Measurements from ENCODE around the gene ZNF766.
"Not testable (repeated sequence)": the region's sequence is repeated elsewhere in the genome, so short reads cannot be mapped to it uniquely, and the experiment has no call there.

Gene ZNF766

DNA sequence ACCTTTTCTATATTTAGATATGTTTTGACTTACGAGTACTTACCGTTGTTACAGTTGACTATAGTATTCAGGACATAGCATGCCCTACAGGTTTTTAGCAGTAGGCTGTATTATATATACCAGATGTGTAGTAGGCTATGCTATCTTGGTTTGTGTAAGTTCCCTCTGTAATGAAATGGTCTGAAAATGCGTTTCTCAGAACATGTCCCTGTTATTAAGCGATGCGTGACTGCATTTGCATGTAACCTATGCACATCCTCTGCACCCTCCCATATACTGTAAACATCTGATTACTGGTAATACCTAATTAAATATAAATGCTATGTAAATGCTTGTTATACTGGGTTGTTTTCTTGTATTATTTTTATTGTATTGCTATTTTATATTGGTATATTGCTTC, 6.6 kb downstream of the ZNF766 start:
- DNase-seq (no peak), ATAC-seq (no peak)

DNA sequence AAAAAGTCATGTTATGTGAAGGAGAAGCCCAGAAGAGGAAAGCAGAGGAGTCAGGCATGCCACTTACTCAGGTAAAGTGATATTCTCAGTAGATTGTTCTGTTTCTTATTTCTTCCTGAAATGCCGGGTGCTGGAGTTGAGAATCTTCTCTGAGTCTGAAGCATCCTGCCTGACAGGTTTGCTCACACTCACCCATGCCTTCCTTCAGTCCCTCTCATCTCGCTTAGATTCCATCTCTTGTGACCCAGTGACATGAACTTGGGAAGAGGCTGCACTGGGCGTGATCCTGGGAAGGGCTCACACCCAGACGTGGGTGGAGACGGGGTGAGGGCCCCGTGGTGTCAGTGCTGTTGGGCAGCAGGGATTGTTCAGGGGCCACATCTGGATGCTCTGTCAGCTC, 8.1 kb downstream of the ZNF766 start:
- no peak for DNase-seq

DNA sequence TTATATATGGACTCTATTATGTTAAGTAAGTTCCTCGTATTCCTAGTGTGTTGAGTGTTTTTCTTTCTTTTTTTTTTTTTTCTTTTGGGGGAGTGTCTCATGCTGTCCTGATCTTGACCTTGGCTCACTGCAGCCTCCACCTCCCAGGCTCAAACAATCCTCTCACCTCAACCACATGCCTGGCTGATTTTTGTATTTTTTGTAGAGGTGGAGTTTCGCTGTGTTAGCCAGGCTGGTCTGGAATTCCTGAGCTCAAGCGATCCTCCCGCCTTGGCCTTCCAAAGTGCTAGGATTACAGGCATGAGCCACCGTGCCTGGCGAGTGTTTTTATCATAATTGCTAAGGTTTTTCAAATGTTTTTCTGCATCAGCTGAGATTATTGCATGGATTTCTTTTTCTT, 16.9 kb downstream of the ZNF766 start:
- DNase-seq (no peak), ATAC-seq (no peak)

More for the DNA sequence above, 8.1 kb downstream of the ZNF766 start:
- no peak for ATAC-seq

DNA sequence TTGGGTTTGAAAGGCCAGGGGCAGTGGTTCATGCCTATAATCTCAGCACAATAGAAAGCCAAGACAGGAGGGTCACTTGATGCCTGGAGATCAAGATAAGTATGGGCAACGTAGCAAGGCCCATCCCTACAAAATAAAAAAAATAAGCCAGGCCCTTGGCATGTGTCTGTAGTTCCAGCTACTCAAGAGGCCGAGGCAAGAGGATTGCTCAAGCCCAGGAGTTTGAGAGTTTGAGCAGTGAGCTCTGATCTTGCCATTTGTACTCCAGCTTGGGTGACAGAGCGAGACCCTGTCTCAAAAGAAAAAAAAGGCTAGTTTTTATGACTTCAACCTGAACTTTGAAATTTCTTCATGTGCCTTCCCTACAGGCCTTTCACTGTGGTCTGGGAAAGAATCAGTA, 22.4 kb downstream of the ZNF766 start:
- DNase-seq (no peak), ATAC-seq (no peak)

DNA sequence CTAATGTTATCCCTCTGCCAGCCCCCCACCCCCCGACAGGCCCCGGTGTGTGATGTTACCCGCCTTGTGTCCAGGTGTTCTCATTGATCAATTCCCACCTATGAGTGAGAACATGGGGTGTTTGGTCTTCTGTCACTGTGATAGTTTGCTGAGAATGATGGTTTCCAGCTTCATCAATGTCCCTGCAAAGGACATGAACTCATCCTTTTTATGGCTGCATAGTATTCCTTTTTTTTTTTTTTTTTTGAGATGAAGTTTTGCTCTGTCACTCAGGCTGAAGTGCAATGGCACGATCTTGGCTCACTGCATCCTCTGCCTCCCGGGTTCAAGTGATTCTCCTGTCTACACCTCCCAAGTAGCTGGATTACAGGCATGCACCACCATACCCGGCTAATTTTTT, 23.6 kb downstream of the ZNF766 start:
- ATAC-seq, DNase-seq: not testable (repeated sequence)

DNA sequence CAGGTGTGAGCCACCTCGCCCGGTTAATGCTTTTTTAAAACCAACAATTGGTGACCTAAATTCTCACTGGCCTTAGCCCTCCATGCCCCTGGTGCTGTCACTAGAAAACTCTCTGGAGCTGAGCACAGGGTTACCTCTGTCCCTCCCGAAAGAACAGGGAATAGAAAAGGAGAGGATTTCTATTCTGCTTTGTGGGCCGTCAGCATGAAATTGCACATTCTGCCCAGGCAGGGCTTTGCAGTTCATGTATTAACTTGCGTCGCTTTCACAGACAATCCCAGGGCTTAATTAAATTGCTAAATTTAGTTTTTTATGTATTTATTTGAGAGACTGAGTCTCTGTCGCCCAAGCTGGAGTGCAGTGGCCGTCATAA, 27.0 kb downstream of the ZNF766 start:
- ATAC-seq (no peak), DNase-seq (no peak)

DNA sequence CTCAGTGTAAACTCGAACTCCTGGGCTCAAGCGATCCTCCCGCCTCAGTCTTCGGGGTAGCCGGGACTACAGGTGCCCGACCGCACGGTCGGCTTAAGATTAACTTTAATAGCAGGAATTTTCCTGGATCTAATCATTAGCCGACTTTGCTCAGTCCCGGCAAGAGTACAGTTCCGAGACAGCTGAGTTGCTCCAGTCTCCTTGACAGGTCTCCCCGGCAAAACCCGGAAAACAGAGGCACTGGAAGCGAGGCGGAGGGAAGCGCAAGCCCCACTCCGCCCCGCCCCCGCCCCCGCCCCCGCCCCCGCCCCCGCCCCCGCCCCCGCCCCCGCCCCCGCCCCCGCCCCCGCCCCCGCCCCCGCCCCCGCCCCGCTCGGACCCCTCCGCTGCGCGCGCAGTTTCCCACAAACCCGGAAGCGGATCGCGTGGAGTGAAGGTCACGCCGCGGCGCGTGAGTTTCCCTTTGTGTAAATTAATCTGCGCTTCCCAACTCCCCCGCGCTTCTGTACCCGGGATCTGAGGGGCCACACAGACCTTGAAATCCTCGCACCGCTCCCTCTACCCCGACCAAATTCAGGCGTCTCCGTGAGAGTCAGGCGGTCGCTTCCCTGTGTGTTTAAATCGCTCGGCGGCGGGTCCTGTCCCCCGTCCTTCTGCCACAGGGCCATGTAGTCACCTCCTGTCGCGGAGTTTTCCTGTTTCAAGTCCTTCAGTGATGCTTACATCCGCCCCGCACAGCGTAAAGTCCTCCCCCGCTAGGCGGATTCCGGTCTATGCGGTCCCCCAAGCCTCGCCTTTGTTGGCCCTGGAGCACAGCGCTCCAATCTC, 27.6 kb downstream of the ZNF766 start, which contains the start of gene ZNF480:
Gene ZNF480, plus strand, starts transcription at position 397 of the 828 bp plus-strand sequence. CDS start 3,244 bp downstream, outside the sequence.
- DNase-seq (peak; percentile 78), ATAC-seq (peak; percentile 76)

DNA sequence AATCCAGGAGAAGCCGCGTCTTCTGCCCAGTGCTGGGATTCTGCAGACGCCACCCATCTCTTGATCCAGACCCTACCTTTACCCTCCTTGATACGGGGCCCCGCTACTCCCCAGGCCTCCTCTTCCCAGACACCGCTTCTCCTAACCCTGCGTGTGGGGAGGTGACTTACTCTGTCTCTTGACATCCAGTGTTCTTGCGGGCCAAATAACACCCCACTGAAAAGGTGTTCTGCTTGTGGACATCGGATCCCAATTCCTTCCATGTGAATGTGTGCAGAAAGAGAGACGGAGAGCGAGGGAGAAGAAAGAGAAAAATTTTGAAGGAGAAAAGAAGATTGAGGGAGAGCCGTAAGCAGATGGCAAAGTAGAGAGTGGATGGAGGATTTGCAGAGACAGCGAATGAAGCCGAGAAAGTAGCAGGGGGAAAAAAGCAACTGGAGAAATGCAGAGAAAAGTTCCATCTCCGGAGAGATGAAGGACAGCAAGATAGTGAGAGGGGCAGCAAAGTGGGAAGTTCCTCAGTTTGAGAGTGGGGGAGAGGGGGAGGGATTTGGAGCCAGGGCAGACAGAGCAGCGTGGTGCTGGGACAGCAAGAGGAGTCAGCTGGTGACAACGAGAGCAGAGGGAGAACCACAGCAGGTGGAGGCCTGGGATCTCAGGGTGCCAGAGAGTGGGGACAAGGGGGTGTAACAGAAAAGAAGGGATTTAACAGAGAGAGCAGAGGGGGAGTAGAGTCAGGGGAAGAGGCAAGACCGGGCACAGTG, 28.4 kb downstream of the ZNF766 start:
- DNase-seq (no peak), ATAC-seq (no peak)

DNA sequence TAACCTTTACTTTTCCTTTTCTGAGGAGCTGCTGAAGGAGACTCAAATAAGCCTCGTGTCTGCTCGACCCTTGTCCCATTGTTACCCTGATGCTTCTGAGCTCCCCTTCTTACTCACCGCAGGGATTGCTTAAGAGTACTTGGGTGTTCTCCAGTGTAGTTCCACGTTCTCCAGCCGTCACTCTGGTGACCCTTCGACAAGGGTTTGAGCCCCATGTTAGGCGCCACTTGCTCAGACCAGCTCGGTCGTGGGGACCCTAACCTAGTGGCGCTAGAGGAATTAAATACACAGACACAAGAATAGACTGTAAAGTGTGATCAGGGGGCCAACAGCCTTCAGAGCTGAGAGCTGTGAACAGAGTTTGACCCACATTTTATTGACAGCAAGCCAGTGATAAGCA, 37.9 kb downstream of the ZNF766 start:
- peak; percentile 26 for DNase-seq
- no peak for ATAC-seq

DNA sequence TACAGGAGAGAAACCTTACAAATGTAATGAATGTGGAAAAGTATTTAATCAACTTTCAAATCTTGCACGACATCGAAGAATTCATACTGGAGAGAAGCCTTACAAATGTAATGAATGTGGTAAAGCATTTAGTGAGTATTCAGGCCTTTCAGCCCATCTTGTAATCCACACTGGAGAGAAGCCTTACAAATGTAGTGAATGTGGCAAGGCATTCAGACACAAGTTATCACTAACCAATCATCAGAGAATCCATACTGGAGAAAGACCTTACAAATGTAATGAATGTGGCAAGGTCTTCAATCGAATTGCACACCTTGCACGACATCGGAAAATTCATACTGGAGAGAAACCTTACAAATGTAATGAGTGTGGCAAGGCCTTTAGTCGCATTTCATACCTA, 53.0 kb downstream of the ZNF766 start:
- no peak for DNase-seq
- no peak for ATAC-seq

DNA sequence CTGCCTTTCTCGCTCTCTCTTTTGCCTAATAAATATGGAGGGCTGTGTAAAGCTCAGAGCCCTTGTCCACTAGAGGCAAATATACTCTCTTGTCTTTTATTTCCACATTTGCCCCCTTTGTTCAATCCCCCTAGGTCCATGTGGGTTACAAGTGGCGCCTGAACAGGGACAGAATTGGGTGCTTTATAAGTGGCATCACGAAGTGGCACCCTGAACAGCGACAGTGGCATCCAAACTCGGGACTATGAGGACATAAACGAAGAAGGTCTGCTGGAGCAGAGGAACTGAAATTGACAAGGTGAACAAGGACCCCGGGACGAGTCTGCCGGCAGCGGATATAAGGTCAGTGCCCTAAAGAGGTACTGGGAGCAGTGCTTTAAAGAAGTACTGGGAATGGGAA, 62.4 kb downstream of the ZNF766 start:
- DNase-seq: no peak
- ATAC-seq: no peak

DNA sequence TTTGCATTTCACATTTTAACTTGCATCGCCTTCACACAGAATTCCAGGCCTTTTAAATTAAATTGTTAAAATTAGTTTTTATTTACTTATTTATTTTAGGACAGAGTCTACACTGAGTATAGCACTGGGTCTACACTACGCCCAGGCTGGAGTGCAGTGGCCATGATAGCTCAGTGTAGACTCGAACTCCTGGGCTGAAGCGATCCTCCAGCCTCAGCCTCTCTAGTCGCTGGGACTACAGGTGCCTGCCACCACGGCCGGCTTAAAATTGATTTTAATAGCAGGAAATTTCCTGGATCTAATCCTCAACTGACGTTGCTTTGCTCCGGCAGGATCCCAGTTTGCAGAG, 66.4 kb downstream of the ZNF766 start:
- peak; percentile 24 for ATAC-seq
- no peak for DNase-seq

DNA sequence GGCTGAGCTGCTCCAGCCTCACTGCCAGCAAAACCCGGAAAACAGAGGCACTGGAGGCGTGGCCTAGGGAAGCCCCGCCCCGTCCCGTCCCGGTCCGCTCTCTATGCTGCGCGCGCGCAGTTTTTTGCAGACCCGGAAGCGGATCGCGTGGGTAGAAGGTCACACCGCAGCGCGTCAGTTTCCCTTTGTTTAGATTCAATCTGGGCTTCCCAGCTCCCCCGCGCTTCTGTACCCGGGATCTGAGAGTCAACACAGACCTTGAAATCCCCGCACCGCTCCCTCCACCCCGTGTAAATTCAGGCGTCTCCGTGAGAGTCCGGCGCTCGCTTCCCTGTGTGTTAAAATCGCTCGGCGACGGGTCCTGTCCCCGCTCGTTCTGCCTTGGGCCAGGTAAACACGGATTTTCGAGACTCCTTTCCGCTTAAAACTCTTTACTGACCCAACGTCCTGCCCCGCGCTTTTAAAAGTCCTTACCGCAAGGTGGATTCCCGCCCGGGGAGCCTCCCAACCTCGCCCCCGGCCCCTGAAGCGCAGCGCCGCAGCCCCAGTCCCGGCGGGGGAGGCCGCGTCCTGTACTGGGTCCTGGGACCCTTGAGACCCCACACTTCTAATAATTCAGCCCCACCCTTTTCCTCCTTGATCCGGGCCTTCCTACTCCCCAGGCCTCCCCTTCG, 66.9 kb downstream of the ZNF766 start, which contains the start of gene ZNF610:
Gene ZNF610, plus strand, starts transcription at position 127 of the 674 bp plus-strand sequence. CDS start 12,930 bp downstream, outside the sequence.
- DNase-seq (peak; percentile 93), ATAC-seq (peak; percentile 91)

DNA sequence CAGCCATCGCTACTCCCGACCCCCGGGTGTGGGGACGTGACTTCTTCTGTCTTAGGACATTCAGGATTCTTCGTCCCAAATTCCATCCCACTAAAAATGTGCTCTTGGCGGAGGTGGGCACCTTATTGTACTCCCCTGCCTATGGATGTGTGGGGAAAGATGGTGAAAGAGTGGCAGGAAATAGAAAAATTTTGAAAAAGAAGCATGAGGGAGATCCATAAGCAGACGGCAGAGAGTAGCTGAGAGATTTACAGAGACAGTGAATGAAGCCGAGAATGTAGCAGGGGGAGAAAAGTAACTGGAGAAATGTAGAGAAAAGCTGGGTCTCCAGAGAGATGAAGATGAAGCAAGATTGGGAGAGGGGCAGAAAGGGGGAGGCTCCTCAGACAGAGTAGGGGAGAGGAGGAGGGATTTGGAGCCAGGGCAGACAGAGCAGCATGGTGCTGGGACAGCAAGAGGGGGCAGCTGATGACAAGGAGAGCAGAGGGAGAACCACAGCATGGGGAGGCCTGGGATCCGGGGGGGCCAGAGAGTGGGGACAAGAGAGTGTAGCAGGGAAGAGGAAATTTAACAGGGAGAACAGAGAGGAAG, 67.5 kb downstream of the ZNF766 start:
- ATAC-seq (no peak), DNase-seq (no peak)

DNA sequence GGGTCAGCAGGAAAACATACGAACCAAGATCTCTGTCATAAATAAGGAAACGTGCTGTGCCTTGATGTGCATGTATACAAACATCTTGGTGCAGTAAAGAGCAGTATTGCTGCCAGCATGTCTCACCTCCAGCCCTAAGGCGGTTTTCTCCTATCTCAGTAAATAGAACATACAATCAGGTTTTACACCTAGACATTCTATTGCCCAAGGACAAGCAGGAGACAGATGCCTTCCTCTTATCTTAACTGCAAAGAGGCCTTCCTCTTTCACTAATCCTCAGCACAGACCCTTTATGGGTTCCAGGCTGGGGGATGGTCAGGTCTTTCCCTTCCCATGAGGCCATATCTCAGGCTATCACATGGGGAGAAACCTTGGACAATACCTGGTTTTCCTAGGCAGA, 69.6 kb downstream of the ZNF766 start:
- ATAC-seq, DNase-seq: not testable (repeated sequence)

DNA sequence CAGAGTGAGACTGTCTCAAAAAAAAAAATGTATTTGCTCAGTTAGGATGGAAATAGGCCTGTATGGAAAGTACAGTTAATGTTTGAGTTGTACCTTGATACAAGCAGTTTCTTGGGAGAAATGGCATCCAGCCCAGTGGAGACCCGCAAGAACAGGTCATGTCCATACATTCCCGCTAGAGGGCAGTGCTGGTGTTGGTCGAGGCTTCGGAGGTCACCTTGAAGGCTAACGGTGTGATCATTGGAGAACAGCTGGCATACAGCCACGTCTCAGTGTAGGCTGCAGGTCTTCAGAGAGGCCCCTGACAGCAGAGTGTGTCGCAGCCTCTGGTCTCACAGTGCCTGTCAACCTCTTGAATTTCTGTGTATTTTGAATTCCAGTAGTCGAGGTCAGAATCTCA, 74.2 kb downstream of the ZNF766 start:
- ATAC-seq: peak; percentile 32

DNA sequence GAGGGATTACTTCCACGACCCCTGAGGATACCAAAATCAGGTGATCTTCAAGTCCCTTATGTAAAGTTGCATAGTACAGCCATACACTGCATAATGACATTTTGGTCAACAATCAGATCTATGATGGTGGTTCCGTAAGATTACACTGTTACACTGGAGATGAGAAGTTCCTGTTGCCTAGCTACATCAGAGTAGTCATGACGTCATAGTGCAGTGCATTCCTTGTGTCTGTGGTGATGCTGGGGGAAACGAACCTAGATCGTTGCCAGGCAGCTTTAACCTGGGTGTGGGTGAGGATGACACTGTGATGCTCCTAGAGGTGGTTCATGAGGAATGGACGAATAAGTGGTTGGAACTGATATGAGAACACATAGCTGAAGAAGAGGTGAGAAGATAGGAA, 75.8 kb downstream of the ZNF766 start:
- DNase-seq (no peak), ATAC-seq (no peak)

More for the DNA sequence above, 74.2 kb downstream of the ZNF766 start:
- peak; percentile 40 for DNase-seq

All from stimulated activated naive CD8-positive, alpha-beta T cell treated with anti-CD3 and anti-CD28 coated beads, Interleukin-15, Interleukin-2, amounts not matched to agents 100 U/mL and 50 U/mL, for 24 hours (primary cell).